HG03196 (cell line): ENCODE results near the gene PSMB2.

Experiments used
- ATAC-seq: cut with Tn5 transposase; IDR thresholded peaks from one replicate; pipeline ENCODE4 v1.9.1; 2021; ENCODE audit not compliant: unreplicated experiment

Gene PSMB2

GRCh38 chr1:35574125-35574654, 67.1 kb downstream of the PSMB2 start:
- ATAC-seq = no peak

- no peak for ATAC-seq
Measured at GRCh38 chr1:35573198-35574124, 67.9 kb downstream of the PSMB2 start, which contains the start of gene TFAP2E. TSS of gene TFAP2E (plus strand) at chr1:35573314. CDS start at chr1:35573578, 264 bp downstream.

GRCh38 chr1:35572296-35572695, 69.0 kb downstream of the PSMB2 start:
- no peak for ATAC-seq

- ATAC-seq = no peak
Measured at GRCh38 chr1:35571263-35571662, 70.1 kb downstream of the PSMB2 start.

- ATAC-seq = no peak
Measured at GRCh38 chr1:35570589-35571137, 70.7 kb downstream of the PSMB2 start.

- ATAC-seq = no peak
Measured at GRCh38 chr1:35569936-35570335, 71.4 kb downstream of the PSMB2 start.

GRCh38 chr1:35568975-35569395, 72.3 kb downstream of the PSMB2 start:
- ATAC-seq = no peak

GRCh38 chr1:35567947-35568558, 73.3 kb downstream of the PSMB2 start:
- ATAC-seq = no peak

GRCh38 chr1:35565742-35566133, 75.6 kb downstream of the PSMB2 start:
- no peak for ATAC-seq

- ATAC-seq = no peak
Measured at GRCh38 chr1:35564884-35565741, 76.2 kb downstream of the PSMB2 start.

GRCh38 chr1:35564037-35564883, 77.1 kb downstream of the PSMB2 start:
- no peak for ATAC-seq

- ATAC-seq = no peak
Measured at GRCh38 chr1:35563166-35563565, 78.2 kb downstream of the PSMB2 start.

GRCh38 chr1:35561972-35562680, 79.2 kb downstream of the PSMB2 start:
- ATAC-seq = no peak

- ATAC-seq = no peak
Measured at GRCh38 chr1:35561297-35561971, 79.9 kb downstream of the PSMB2 start.

GRCh38 chr1:35560256-35561225, 80.8 kb downstream of the PSMB2 start:
- ATAC-seq = no peak

GRCh38 chr1:35559317-35559944, 81.9 kb downstream of the PSMB2 start:
- no peak for ATAC-seq
